Neural cell (in vitro differentiated cells): ENCODE data around the gene TSPEAR. TPM values are rescaled to one million over a fixed set of nuclear protein-coding genes. Genes with fewer than 3 reads are reported as not detected.

Experiments
- H2AFZ ChIP-seq: fragments of 200-600, 300-800 bp; sonication (generic), shearing (Covaris generic); 2 replicates; pipeline ENCODE4 v1.6.0; 2014; ENCODE audit warnings: low read depth, mild to moderate bottlenecking, antibody characterized with exemption, low read length, moderate library complexity
- H3F3A ChIP-seq: fragments of 200-600 bp; shearing (Covaris generic); 2 replicates; pipeline ENCODE4 v1.6.1; 2016; ENCODE audit warnings: mild to moderate bottlenecking, moderate library complexity, mixed read lengths, antibody characterized with exemption, low read length; ENCODE audit not compliant: insufficient read depth, poor library complexity, severe bottlenecking
- H3K27ac ChIP-seq: fragments of 200-600, 300-800 bp; sonication (generic), shearing (Covaris generic); 2 replicates; pipeline ENCODE4 v1.5.1; 2014; ENCODE audit warnings: mild to moderate bottlenecking, low read length, moderate library complexity
- H3K27me3 ChIP-seq: fragments of 300-800, 200-600 bp; sonication (generic), shearing (Covaris generic); 2 replicates; pipeline ENCODE4 v1.6.0; 2014; ENCODE audit warnings: mild to moderate bottlenecking, low read depth, low read length, moderate library complexity; ENCODE audit not compliant: insufficient read depth
- H3K36me3 ChIP-seq: fragments of 300-800, 200-600 bp; sonication (generic), shearing (Covaris generic); 2 replicates; pipeline ENCODE4 v1.5.1; 2014; ENCODE audit warnings: mild to moderate bottlenecking, antibody characterized with exemption, low read length, moderate library complexity; ENCODE audit not compliant: insufficient read depth
- H3K4me2 ChIP-seq: fragments of 300-800, 200-600 bp; sonication (generic), shearing (Covaris generic); 2 replicates; pipeline ENCODE4 v1.6.0; 2014; ENCODE audit warnings: mild to moderate bottlenecking, low read length
- H3K4me3 ChIP-seq: fragments of 300-800, 200-600 bp; sonication (generic), shearing (Covaris generic); 2 replicates; pipeline ENCODE4 v1.5.1; 2014; ENCODE audit warnings: mild to moderate bottlenecking, low read length, moderate library complexity
- H3K79me2 ChIP-seq: fragments of 200-600 bp; shearing (Covaris generic); replicated peaks from 2 replicates; pipeline ENCODE4 v1.6.0; 2014; ENCODE audit warnings: mild to moderate bottlenecking, low read length, moderate library complexity; ENCODE audit not compliant: insufficient read depth
- H3K9ac ChIP-seq: fragments of 300-800, 200-600 bp; sonication (generic), shearing (Covaris generic); 2 replicates; pipeline ENCODE4 v1.6.1; 2016; ENCODE audit warnings: mild to moderate bottlenecking, low read length, mixed read lengths
- H3K9me2 ChIP-seq: fragments of 200-600 bp; shearing (Covaris generic); 2 replicates; pipeline ENCODE4 v1.6.1; 2016; ENCODE audit warnings: mild to moderate bottlenecking, low read length, mixed read lengths; ENCODE audit not compliant: insufficient read depth
- H3K9me3 ChIP-seq: fragments of 200-600, 300-800 bp; sonication (generic), shearing (Covaris generic); 2 replicates; pipeline ENCODE4 v1.6.1; 2016; ENCODE audit warnings: mild to moderate bottlenecking, mixed run types, low read length, moderate library complexity, mixed read lengths
- H4K20me1 ChIP-seq: fragments of 200-600 bp; shearing (Covaris generic); 2 replicates; pipeline ENCODE4 v1.6.1; 2016; ENCODE audit warnings: mild to moderate bottlenecking, mixed run types; ENCODE audit not compliant: insufficient read depth
- CTCF ChIP-seq: fragments of 450-650 bp; IDR thresholded peaks from 2 replicates; pipeline ENCODE4 v1.5.1; 2014; ENCODE audit warnings: antibody characterized with exemption, mild to moderate bottlenecking, moderate library complexity; ENCODE audit not compliant: poor library complexity, severe bottlenecking
- EP300 ChIP-seq: fragments of 450-650 bp; conservative IDR thresholded peaks from 2 replicates; pipeline ENCODE4 v1.6.1; 2014; ENCODE audit warnings: antibody characterized with exemption, mild to moderate bottlenecking, moderate library complexity; ENCODE audit not compliant: poor library complexity, severe bottlenecking
- EZH2 ChIP-seq: fragments of 200-600, 300-800 bp; shearing (Covaris generic), sonication (generic); IDR thresholded peaks from 2 replicates; pipeline ENCODE4 v1.6.1; 2014; ENCODE audit warnings: antibody characterized with exemption, low read length, borderline replicate concordance, mild to moderate bottlenecking; ENCODE audit not compliant: insufficient read depth, poor library complexity, severe bottlenecking
- MXI1 ChIP-seq: fragments of 450-650 bp; conservative IDR thresholded peaks from 2 replicates; pipeline ENCODE4 v1.6.1; 2014; ENCODE audit warnings: antibody characterized with exemption, mild to moderate bottlenecking; ENCODE audit not compliant: poor library complexity, severe bottlenecking
- POLR2AphosphoS5 ChIP-seq: IDR thresholded peaks from 2 replicates; pipeline ENCODE4 v1.6.1; 2012
- RAD21 ChIP-seq: fragments of 450-650 bp; conservative IDR thresholded peaks from 2 replicates; pipeline ENCODE4 v1.6.1; 2014; ENCODE audit warnings: antibody characterized with exemption, mild to moderate bottlenecking, moderate library complexity
- REST ChIP-seq: IDR thresholded peaks from 2 replicates; pipeline ENCODE4 v1.6.1; 2012; ENCODE audit warnings: borderline replicate concordance
- SMC3 ChIP-seq: fragments of 450-650 bp; conservative IDR thresholded peaks from 2 replicates; pipeline ENCODE4 v1.6.1; 2014; ENCODE audit warnings: antibody characterized with exemption, mild to moderate bottlenecking, moderate library complexity; ENCODE audit not compliant: poor library complexity
- TAF1 ChIP-seq: IDR thresholded peaks from 2 replicates; pipeline ENCODE4 v1.6.1; 2012; ENCODE audit warnings: low read depth
- polyA plus RNA-seq: library from polyadenylated mRNA; depleted of rRNA; stranded (reverse); fragments of >200 nt; gene quantifications from 2 replicates; pipeline ENCODE4 v1.2.3, GENCODE V29; 2014

The TSPEAR gene
- polyA plus RNA-seq, 1 donor from 2014 or later: 0.19 TPM

GRCh38 chr21:44589586-44590305 is 121.6 kb downstream of the TSPEAR start:
- H3K9me2 ChIP-seq: no peaks in the 10 kb centered on the region
- no peak overlapping the region for H3K9ac ChIP-seq
- no peaks in the 10 kb centered on the region for H3K9me3 ChIP-seq
- no peak for TF ChIP-seq POLR2AphosphoS5
- no peak overlapping the region for H3K4me3 ChIP-seq
- H3K27me3 ChIP-seq: no peaks in the 10 kb centered on the region
- H4K20me1 ChIP-seq: no peaks in the 10 kb centered on the region
- no peak overlapping the region for H3K27ac ChIP-seq
- no peak overlapping the region for H2AFZ ChIP-seq
- no peak overlapping the region for H3K4me2 ChIP-seq
- H3F3A ChIP-seq: no peaks in the 10 kb centered on the region
- H3K79me2 ChIP-seq: no peaks in the 10 kb centered on the region
- no peaks in the 10 kb centered on the region for H3K36me3 ChIP-seq

- no peaks in the 10 kb centered on the region for H3F3A ChIP-seq
- H3K9ac ChIP-seq: no peak overlapping the region
- no peaks in the 10 kb centered on the region for H3K79me2 ChIP-seq
- H3K4me3 ChIP-seq: no peak overlapping the region
- H3K36me3 ChIP-seq: no peaks in the 10 kb centered on the region
- H3K27ac ChIP-seq: no peak overlapping the region
- no peaks in the 10 kb centered on the region for H4K20me1 ChIP-seq
- H3K9me2 ChIP-seq: no peaks in the 10 kb centered on the region
- H2AFZ ChIP-seq: no peak overlapping the region
- no peak overlapping the region for H3K4me2 ChIP-seq
- TF ChIP-seq SMC3: no peak
- no peak for TF ChIP-seq POLR2AphosphoS5
- TF ChIP-seq EP300: no peak
- no peak for TF ChIP-seq TAF1
- no peaks in the 10 kb centered on the region for H3K27me3 ChIP-seq
- no peaks in the 10 kb centered on the region for H3K9me3 ChIP-seq
These were observed 122.3 kb downstream of the TSPEAR start for GRCh38 chr21:44589094-44589493.

GRCh38 chr21:44585892-44586291 is 125.5 kb downstream of the TSPEAR start:
- H3F3A ChIP-seq: no peaks in the 10 kb centered on the region
- H3K4me3 ChIP-seq: no peak overlapping the region
- H3K36me3 ChIP-seq: no peaks in the 10 kb centered on the region
- no peaks in the 10 kb centered on the region for H3K79me2 ChIP-seq
- no peak overlapping the region for H3K4me2 ChIP-seq
- no peaks in the 10 kb centered on the region for H4K20me1 ChIP-seq
- H3K9me2 ChIP-seq: no peaks in the 10 kb centered on the region
- H3K9me3 ChIP-seq: no peaks in the 10 kb centered on the region
- no peak overlapping the region for H2AFZ ChIP-seq
- no peak for TF ChIP-seq MXI1
- TF ChIP-seq POLR2AphosphoS5: no peak
- no peak for TF ChIP-seq SMC3
- TF ChIP-seq RAD21: no peak
- no peak for TF ChIP-seq TAF1
- no peaks in the 10 kb centered on the region for H3K27me3 ChIP-seq
- H3K27ac ChIP-seq: no peak overlapping the region
- H3K9ac ChIP-seq: no peak overlapping the region

- Histone ChIP-seq H4K20me1 (no peaks in the 10 kb centered on the region), H3K9me2 (no peaks in the 10 kb centered on the region), H3K4me3 (no peak overlapping the region), H3K27ac (no peak overlapping the region), H3K36me3 (no peaks in the 10 kb centered on the region), H3F3A (no peaks in the 10 kb centered on the region), H3K79me2 (no peaks in the 10 kb centered on the region), H3K27me3 (no peaks in the 10 kb centered on the region), H3K9me3 (no peaks in the 10 kb centered on the region), H3K9ac (no peak overlapping the region), H2AFZ (no peak overlapping the region), H3K4me2 (no peak overlapping the region)
- TF ChIP-seq RAD21 (no peak), REST (no peak), EP300 (no peak), EZH2 (no peak), TAF1 (no peak), SMC3 (no peak), POLR2AphosphoS5 (no peak), MXI1 (no peak), CTCF (no peak)
These were observed 127.6 kb downstream of the TSPEAR start for GRCh38 chr21:44583800-44584147.
